GM18511 (cell line): ENCODE measurements around the gene CLEC18C.
"Not testable (repeated sequence)": the region's sequence is repeated elsewhere in the genome, so short reads cannot be mapped to it uniquely, and the experiment has no call there.

Experiments used
- ATAC-seq: cut with Tn5 transposase; IDR thresholded peaks from one replicate; pipeline ENCODE4 v1.9.1; 2021; ENCODE audit warnings: mild to moderate bottlenecking, moderate library complexity; ENCODE audit not compliant: unreplicated experiment

The CLEC18C gene

DNA sequence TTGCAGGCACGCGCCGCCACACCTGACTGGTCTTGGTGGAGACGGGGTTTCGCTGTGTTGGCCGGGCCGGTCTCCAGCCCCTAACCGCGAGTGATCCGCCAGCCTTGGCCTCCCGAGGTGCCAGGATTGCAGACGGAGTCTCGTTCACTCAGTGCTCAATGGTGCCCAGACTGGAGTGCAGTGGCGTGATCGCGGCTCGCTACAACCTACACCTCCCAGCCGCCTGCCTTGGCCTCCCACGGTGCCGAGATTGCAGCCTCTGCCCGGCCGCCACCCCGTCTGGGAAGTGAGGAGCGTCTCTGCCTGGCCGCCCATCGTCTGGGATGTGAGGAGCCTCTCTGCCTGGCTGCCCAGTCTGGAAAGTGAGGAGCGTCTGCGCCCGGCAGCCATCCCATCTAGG, 30.4 kb downstream of the CLEC18C start:
- ATAC-seq: not testable (repeated sequence)

DNA sequence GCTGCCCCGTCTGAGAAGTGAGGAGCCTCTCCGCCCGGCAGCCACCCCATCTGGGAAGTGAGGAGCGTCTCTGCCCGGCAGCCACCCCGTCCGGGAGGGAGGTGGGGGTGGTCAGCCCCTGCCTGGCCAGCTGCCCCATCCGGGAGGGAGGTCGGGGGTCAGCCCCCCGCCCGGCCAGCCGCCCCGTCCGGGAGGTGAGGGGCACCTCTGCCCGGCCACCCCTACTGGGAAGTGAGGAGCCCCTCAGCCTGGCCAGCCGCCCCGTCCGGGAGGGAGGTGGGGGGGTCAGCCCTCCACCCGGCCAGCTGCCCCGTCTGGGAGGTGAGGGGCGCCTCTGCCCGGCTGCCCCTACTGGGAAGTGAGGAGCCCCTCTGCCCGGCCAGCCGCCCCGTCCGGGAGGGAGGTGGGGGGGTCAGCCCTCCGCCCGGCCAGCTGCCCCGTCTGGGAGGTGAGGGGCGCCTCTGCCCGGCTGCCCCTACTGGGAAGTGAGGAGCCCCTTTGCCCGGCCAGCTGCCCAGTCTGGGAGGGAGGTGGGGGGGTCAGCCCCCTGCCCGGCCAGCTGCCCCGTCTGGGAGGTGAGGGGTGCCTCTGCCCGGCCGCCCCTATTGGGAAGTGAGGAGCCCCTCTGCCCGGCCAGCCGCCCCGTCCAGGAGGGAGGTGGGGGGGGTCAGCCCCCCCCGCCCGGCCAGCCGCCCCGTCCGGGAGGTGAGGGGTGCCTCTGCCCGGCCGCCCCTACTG, 31.2 kb downstream of the CLEC18C start:
- ATAC-seq: not testable (repeated sequence)

DNA sequence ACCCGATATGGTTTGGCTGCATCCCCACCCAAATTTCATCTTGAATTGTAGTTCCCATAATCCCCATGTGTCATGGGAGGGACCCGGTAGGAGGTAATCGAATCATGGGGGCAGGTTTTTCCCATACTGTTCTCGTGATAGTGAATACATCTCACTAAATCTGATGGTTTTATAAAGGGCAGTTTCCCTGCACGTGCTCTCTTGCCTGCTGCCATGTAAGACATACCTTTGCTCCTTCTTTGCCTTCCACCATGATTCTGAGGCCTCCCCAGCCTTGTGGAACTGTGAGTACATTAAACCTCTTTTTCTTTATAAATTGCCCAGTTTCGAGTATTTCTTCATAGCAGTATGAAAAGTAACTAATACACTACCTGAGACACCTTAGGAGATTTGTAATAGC, 32.8 kb downstream of the CLEC18C start:
- not testable (repeated sequence) for ATAC-seq

DNA sequence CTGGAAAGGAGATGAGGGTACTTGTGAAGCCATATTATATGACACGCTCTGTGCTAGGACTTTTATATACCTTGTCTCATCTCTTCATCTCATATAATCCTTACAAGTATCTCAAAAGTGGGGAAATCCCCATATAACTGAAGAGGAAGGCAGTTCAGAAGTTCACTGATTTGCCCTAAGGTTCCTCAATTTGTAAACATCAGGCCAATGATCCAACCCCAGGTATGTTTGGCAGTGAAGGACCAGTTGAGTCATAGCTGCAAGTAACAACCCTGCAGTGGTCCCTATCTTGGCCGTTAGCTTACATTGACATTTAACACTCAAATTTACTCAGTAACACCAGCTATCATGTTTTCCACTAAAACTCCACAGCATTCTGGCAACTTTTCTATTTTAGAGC, 45.0 kb downstream of the CLEC18C start:
- not testable (repeated sequence) for ATAC-seq

DNA sequence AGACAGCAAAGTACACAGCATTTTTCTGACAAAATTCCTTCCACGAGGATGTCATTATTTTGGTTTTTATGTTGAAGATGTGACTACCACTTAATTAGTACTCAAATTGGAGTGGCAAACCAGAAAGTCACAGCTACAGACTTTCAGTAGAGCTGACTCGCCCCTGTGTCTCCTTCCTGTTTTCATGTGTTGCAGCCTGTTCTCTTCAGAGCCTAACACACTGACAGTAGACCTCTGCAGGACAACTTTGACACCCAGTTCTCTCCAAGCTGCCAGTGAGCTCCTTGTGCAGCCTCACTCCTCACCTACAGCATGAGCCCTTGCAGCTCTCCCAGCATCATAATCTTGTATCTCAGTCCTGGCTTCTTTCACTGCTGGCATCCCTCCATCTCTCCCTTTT, 49.0 kb downstream of the CLEC18C start:
- ATAC-seq: not testable (repeated sequence)

DNA sequence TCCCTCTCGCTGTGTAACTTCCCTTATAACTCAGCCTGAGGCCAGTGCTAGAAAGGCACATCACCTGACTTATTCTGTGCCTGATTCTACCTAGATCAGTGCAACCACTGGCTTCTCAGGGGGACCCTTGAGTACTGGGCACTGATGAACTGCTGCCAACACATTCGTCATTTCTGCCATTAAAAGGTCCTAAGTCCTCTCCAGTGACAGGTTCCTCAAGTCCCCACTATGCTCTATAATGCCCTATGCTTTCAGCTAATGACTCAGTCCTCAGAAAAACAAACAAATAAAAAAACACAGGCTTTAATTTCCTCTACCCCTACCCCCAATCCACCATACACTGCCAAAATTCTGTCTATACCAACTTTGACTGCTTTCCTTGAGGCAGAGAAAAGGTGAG, 49.6 kb downstream of the CLEC18C start:
- not testable (repeated sequence) for ATAC-seq

DNA sequence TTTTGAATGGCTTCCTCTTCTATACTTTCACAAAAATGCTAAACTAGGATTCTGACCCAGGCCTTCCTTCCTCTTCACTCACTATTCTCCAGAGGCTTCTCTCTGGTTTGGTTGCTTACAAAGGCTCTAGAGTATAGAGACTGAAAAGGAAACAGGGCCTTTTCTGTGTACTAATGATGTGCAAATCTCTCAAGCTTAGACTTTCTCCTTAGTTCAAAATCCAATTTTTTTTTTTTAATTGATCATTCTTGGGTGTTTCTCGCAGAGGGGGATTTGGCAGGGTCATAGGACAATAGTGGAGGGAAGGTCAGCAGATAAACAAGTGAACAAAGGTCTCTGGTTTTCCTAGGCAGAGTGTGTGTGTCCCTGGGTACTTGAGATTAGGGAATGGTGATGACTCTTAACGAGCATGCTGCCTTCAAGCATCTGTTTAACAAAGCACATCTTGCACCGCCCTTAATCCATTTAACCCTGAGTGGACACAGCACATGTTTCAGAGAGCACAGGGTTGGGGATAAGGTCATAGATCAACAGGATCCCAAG, 50.5 kb downstream of the CLEC18C start:
- not testable (repeated sequence) for ATAC-seq

DNA sequence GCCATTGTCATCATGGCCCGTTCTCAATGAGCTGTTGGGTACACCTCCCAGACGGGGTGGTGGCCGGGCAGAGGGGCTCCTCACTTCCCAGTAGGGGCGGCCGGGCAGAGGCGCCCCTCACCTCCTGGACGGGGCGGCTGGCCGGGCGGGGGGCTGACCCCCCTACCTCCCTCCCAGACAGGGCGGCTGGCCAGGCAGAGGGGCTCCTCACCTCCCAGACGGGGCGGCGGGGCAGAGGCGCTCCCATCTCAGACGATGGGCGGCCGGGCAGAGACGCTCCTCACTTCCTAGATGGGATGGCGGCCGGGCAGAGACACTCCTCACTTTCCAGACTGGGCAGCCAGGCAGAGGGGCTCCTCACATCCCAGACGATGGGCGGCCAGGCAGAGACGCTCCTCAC, 51.1 kb downstream of the CLEC18C start:
- ATAC-seq: not testable (repeated sequence)

DNA sequence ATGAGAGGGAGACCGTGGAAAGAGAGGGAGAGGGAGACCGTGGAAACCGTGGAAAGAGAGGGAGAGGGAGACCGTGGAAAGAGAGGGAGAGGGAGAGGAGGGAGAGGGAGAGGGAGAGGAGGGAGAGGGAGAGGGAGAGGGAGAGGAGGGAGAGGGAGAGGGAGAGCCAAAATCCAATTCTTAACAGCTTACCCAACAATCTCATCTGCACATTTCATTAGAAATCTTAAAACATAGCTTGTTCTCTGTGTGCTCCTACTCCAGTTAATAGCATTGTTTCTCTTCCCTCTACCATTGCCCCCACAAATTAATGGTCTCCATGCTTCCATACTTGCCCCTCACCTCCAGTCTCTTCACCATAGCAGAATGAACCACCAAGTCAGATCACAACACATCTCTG, 51.8 kb downstream of the CLEC18C start:
- ATAC-seq: not testable (repeated sequence)

DNA sequence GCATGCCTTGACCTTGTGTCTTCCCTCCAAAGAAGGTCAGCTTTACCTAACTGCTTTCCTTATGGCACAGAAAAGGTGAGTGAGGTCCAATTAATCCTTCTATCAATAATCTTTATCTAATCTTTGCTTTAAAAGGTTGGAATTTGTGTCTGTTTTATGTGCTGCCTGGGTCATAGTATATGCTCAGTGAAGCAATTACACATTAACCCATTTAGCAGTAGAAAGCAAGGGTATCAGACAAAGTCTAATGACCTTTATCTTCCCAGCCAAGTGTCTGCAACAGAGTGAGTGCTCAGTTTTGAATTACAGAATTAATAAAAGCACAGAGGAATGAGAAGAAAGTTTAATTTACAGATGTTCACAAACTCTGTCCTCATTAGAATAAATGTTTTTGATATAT, 52.4 kb downstream of the CLEC18C start:
- ATAC-seq: not testable (repeated sequence)

DNA sequence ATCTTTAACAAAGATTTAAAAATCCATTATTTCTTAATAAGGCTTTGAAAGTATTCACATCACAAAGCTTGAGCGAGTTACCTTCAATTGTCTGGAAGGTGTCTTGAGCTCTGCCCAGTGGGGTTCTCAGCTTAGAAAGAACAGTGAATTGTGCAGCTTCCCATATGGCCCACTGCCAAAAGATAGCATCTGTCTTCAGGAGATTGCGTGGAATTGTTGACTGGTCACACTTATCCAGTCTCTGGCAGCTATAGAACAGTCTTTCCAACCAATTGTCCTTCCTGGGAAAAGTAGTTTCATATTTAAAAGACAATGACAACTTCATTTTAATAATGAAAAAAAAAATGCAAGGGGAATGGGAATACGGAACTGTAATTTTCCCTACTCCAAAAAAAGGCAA, 58.2 kb downstream of the CLEC18C start:
- ATAC-seq: not testable (repeated sequence)
